ENCODE results near the gene CIC. TPM values are rescaled to one million over a fixed set of nuclear protein-coding genes. Genes with fewer than 3 reads are reported as not detected.
A peak's percentile ranks its signal among the peaks of the same experiment; 100 is the strongest.

The CIC gene
- total RNA-seq, 4 donors from 2014 or later, result 31.4 to 69.4 (median 49.0) TPM

DNA sequence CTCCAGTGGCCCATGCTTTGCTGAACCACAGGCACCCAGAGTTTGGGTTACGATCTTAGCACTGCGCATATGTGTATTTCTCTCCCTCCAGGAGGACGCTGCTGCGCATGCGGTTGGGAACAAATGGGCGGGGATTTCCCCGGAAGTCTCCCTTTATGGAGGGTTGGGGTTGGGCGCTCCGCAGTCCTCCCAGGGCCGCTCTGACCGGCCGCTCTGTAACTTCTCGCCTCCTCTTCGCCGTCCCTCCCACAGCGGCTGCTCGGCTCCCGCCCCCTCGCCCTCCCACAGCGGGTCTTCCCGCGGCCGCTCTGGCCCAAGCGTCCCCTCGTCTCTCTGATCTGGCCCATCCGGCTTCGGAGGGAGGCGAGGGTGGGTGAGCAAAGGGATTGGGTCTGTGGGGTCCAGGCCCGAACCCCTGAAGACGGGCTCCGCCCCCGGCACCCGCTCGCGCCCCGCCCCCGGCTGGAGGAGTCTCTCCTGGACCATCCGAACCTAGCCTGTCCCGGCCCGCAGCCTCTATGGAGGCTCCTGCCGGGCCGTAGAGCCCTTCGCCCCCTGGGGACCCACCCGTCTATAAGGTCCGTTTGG, 56.4 kb downstream of the CIC start, which contains the start of gene MEGF8:
Gene MEGF8, plus strand, starts transcription at position 328 of the 588 bp plus-strand sequence. CDS start 609 bp downstream, outside the sequence.
- Histone ChIP-seq H3K27me3 (peaks cover 33% of the 10 kb centered on the region), H3K9me3 (no peaks in the 10 kb centered on the region), H3K27ac (peak within 1 kb of the TSS in 3 of 4 donors; percentile 76 to 80 (median 78)), H3K4me1 (peaks cover 0 to 57% (median 35%) of the 10 kb centered on the region in 3 donors), H3K4me3 (peak within 1 kb of the TSS; percentile 81 to 94), H3K36me3 (no peaks in the 10 kb centered on the region)
- WGBS, 2 donors (ENCODE audit: low coverage in 1 of 2), result 0% methylated on average over 1 to 3 of the region's 45 CpGs
- ATAC-seq, result peak; percentile 97
- TF ChIP-seq EP300 (IDR thresholded peaks at IDR 0.05), result no peak
- peak; percentile 56 to 58 for TF ChIP-seq POLR2A (IDR thresholded peaks at IDR 0.05)
- TF ChIP-seq POLR2AphosphoS5 (IDR thresholded peaks at IDR 0.05), result peak; percentile 57
- TF ChIP-seq, protein P1, sequence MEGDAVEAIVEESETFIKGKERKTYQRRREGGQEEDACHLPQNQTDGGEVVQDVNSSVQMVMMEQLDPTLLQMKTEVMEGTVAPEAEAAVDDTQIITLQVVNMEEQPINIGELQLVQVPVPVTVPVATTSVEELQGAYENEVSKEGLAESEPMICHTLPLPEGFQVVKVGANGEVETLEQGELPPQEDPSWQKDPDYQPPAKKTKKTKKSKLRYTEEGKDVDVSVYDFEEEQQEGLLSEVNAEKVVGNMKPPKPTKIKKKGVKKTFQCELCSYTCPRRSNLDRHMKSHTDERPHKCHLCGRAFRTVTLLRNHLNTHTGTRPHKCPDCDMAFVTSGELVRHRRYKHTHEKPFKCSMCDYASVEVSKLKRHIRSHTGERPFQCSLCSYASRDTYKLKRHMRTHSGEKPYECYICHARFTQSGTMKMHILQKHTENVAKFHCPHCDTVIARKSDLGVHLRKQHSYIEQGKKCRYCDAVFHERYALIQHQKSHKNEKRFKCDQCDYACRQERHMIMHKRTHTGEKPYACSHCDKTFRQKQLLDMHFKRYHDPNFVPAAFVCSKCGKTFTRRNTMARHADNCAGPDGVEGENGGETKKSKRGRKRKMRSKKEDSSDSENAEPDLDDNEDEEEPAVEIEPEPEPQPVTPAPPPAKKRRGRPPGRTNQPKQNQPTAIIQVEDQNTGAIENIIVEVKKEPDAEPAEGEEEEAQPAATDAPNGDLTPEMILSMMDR (IDR thresholded peaks at IDR 0.05), result peak in 3 of 4 experiments; percentile 86 to 89 (median 88)

DNA sequence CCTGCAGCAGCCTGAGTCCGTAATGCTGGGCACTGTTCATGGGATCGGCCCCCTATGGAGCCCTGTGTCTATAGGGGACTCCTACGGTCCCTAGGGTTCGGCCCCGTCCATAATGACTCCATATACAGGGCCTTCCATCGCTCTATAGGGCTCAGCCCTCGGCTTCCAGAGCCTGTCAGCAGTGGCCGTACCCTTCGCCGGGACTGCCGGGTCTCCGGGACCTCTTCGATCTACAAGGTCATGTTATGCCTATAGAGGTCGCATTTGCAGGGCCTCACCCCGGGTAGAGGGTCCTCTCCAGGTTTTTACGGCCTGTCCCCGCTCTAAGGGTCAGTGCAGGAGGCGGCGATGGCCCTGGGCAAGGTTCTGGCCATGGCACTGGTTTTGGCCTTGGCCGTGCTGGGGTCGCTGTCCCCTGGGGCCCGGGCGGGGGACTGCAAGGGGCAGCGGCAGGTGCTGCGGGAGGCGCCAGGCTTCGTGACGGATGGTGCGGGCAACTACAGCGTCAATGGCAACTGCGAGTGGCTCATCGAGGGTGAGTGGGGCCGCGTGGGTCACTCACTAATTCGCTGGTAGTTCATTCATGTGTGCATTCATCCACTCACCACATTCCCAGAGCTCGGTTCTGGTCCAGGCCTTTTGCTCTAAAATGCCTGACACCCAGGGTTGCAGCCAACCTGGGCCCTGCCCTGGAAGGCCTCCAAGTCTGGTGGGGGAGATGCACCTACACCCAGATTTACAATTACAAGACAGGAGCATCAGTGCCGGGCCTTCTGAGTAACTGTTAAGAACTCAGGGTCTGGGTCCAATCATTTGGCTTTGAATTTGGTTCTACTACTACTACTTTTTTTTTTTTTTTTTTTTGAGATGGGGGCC, 57.1 kb downstream of the CIC start:
- Histone ChIP-seq H3K4me3 (peak overlapping the region; percentile 81 to 94), H3K36me3 (no peaks in the 10 kb centered on the region), H3K27ac (peak overlapping the region in 3 of 4 donors; percentile 76 to 80 (median 78)), H3K9me3 (no peaks in the 10 kb centered on the region), H3K4me1 (peaks cover 0 to 65% (median 35%) of the 10 kb centered on the region in 3 donors), H3K27me3 (peaks cover 33% of the 10 kb centered on the region)
- 31 to 35% methylated on average over 2 of the region's 37 CpGs for WGBS, 2 donors (ENCODE audit: low coverage in 1 of 2)
- TF ChIP-seq POLR2A (IDR thresholded peaks at IDR 0.05) (no peak), EP300 (IDR thresholded peaks at IDR 0.05) (no peak), POLR2AphosphoS5 (IDR thresholded peaks at IDR 0.05) (no peak)
- TF ChIP-seq, protein P1 (IDR thresholded peaks at IDR 0.05), result no peak
- peak; percentile 11 for ATAC-seq

GRCh38 chr19:42326969-42327368, 57.9 kb downstream of the CIC start:
- TF ChIP-seq, protein P1 (IDR thresholded peaks at IDR 0.05), result no peak
- TF ChIP-seq EP300 (IDR thresholded peaks at IDR 0.05) (no peak), POLR2AphosphoS5 (IDR thresholded peaks at IDR 0.05) (no peak), POLR2A (IDR thresholded peaks at IDR 0.05) (no peak)
- no peak for ATAC-seq
- no peak overlapping the region for H3K27ac ChIP-seq
- no peaks in the 10 kb centered on the region for H3K36me3 ChIP-seq
- H3K4me3 ChIP-seq, result no peak overlapping the region
- peaks cover 0 to 65% (median 35%) of the 10 kb centered on the region in 3 donors for H3K4me1 ChIP-seq
- H3K9me3 ChIP-seq, result no peaks in the 10 kb centered on the region
- H3K27me3 ChIP-seq, result peaks cover 30% of the 10 kb centered on the region

GRCh38 chr19:42327381-42327780, 58.3 kb downstream of the CIC start:
- H3K27ac ChIP-seq, result no peak overlapping the region
- no peaks in the 10 kb centered on the region for H3K36me3 ChIP-seq
- peaks cover 26% of the 10 kb centered on the region for H3K27me3 ChIP-seq
- H3K9me3 ChIP-seq, result no peaks in the 10 kb centered on the region
- H3K4me1 ChIP-seq, result peaks cover 0 to 65% (median 35%) of the 10 kb centered on the region in 3 donors
- H3K4me3 ChIP-seq, result no peak overlapping the region
- TF ChIP-seq EP300 (IDR thresholded peaks at IDR 0.05), result no peak
- TF ChIP-seq, protein P1 (IDR thresholded peaks at IDR 0.05), result no peak
- no peak for TF ChIP-seq POLR2A (IDR thresholded peaks at IDR 0.05)
- TF ChIP-seq POLR2AphosphoS5 (IDR thresholded peaks at IDR 0.05), result no peak
- ATAC-seq, result no peak
- WGBS, 2 donors (ENCODE audit: low coverage in 1 of 2), result 60 to 95% methylated on average over 1 to 3 of the region's 5 CpGs
